Fibroblast of lung (primary cell): ENCODE results near the gene ZNF710.

Source experiments
- CTCF ChIP-seq, 2 donors: IDR thresholded peaks in 1 of 2; conservative IDR thresholded peaks in 1 of 2; 1 replicate in 1 of 2; 2 replicates in 1 of 2; pipeline ENCODE4 v1.5.1; 2011 to 2012; ENCODE audit warnings: low read length in 2 of 2, control low read depth in 1 of 2, inconsistent platforms in 1 of 2, low read depth in 1 of 2, mild to moderate bottlenecking in 1 of 2
- EZH2 ChIP-seq: IDR thresholded peaks from 2 replicates; pipeline ENCODE4 v1.5.1; 2012; ENCODE audit warnings: low read length, control low read depth, mild to moderate bottlenecking; ENCODE audit errors: missing control alignments

DNA sequence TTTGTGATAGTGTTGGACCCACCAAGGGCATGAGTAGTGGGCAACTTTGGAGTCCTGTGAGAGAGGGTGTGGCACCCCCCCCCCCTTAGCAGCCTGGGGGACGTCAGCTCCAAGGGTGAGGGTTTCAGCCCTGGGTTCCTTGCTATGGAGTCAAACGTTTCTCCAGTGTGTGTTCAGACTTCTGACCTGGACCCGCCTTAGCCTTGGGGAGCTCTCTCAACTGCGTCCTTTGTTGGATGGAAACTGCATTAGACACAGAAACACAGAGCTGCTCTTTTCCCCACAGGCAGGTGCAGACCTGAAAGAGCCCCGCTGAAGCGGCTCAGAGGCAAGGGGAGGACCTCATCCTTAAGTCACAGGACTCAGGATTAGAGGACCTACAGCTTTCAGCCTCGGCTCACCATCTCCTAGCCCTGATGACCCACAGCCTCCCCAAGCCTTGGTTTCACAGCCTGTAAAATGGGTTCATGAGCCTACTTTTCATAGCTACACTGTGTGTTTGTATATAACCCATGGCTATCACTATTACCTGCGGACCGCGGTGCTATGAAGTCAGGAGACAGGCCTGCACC lies 19.9 kb downstream of the ZNF710 start:
- TF ChIP-seq CTCF (conservative IDR thresholded peaks at IDR 0.05 in 1 of 2, IDR thresholded peaks at IDR 0.05 in 1 of 2; ENCODE audit: low read depth in 1 of 2, low read length in 2 of 2), result no peak
- TF ChIP-seq EZH2, result no peak
